ENCODE measurements around the gene TBRG1. TPM values are rescaled to one million over a fixed set of nuclear protein-coding genes. Genes with fewer than 3 reads are reported as not detected.

Gene TBRG1
- total and polyA plus RNA-seq, 2 of the 4 experiments (the other 2 are of a cell fraction): 13.3 to 23.2 TPM

GRCh38 chr11:124648610-124649009, 25.9 kb downstream of the TBRG1 start:
- no peaks in the 10 kb centered on the region for H3K9me3 ChIP-seq (ENCODE audit: control insufficient read depth, insufficient read depth, low read length)
- no peaks in the 10 kb centered on the region for H3K27me3 ChIP-seq (ENCODE audit: control insufficient read depth, insufficient read depth, low read length)
- no peak overlapping the region for H3K23ac ChIP-seq (ENCODE audit: low read depth, low read length)
- ChIA-PET POLR2A (ENCODE audit: unreplicated experiment) (no interaction called here), CTCF (interaction anchor here (1.0 kb wide), 1 partner anchor 217 kb away, joined by 3 read pairs; the partner anchor contains the start of gene ROBO3)
- H4K91ac ChIP-seq (ENCODE audit: insufficient read depth, low read depth, low read length): no peak overlapping the region
- no peak overlapping the region for H3K4me3 ChIP-seq (ENCODE audit: insufficient read depth, low read depth, low read length)
- no peak overlapping the region for H4K5ac ChIP-seq (ENCODE audit: low read depth, low read length)
- 61% methylated on average over 3 of the region's 6 CpGs; no CpG with 5 or more reads in 1 of the 2 experiments for WGBS, 2 experiments (ENCODE audit: extremely low coverage in 2 of 2, insufficient read length in 1 of 2)
- no peak overlapping the region for H2AK9ac ChIP-seq (replicated peaks; ENCODE audit: low read depth, low read length, poor library complexity)
- no peaks in the 10 kb centered on the region for H3K79me1 ChIP-seq (ENCODE audit: low read depth in 1 of 2, low read length in 2 of 2)
- H3K4me2 ChIP-seq (ENCODE audit: low read depth, low read length): no peak overlapping the region
- no peak overlapping the region for H3K27ac ChIP-seq (ENCODE audit: insufficient read depth, low read length)
- no peak overlapping the region for H4K8ac ChIP-seq (ENCODE audit: low read depth in 2 of 2, low read length in 2 of 2)
- no peak overlapping the region for H3K18ac ChIP-seq (ENCODE audit: low read depth, low read length)
- no peak overlapping the region for H3K56ac ChIP-seq (ENCODE audit: extremely low read depth, insufficient read depth, low read length)
- no peak overlapping the region for H3K9ac ChIP-seq (ENCODE audit: low read depth, low read length)
- DNase-seq: no peak
- TF ChIP-seq MAFK (IDR thresholded peaks at IDR 0.05; ENCODE audit: low read depth, low read length): no peak
- TF ChIP-seq MAZ (IDR thresholded peaks at IDR 0.05; ENCODE audit: borderline replicate concordance, low read depth, low read length): no peak
- no peak for TF ChIP-seq CEBPB (IDR thresholded peaks at IDR 0.05; ENCODE audit: low read depth, low read length)
- TF ChIP-seq MXI1 (IDR thresholded peaks at IDR 0.05; ENCODE audit: borderline replicate concordance, low read depth, low read length): no peak
- no peak for TF ChIP-seq USF2 (IDR thresholded peaks at IDR 0.05; ENCODE audit: low read depth, low read length)
- TF ChIP-seq RFX5 (IDR thresholded peaks at IDR 0.05; ENCODE audit: low read depth, low read length): no peak
- TF ChIP-seq SMC3 (IDR thresholded peaks at IDR 0.05; ENCODE audit: low read depth, low read length): no peak
- no peak for TF ChIP-seq NFE2L2 (IDR thresholded peaks at IDR 0.05; ENCODE audit: low read depth, low read length)
- TF ChIP-seq FOS (IDR thresholded peaks at IDR 0.05; ENCODE audit: low read depth, low read length): no peak
- TF ChIP-seq RAD21 (IDR thresholded peaks at IDR 0.05; ENCODE audit: low read length): no peak
- no peak for TF ChIP-seq BHLHE40 (IDR thresholded peaks at IDR 0.05; ENCODE audit: low read depth, low read length)
- BruUV-seq (replicated peaks): no TSS peak
- H3K14ac ChIP-seq (replicated peaks; ENCODE audit: low read depth, low read length): no peak overlapping the region
- H3K4me1 ChIP-seq (ENCODE audit: control insufficient read depth, insufficient read depth, low read length): peaks cover 2% of the 10 kb centered on the region; the same call in 1 of the 2 replicates
- no peaks in the 10 kb centered on the region for H4K20me1 ChIP-seq (ENCODE audit: insufficient read depth, low read length)
- H2AK5ac ChIP-seq (ENCODE audit: low read depth, low read length): no peak overlapping the region
- H2AFZ ChIP-seq (replicated peaks; ENCODE audit: low read length, poor library complexity): no peak overlapping the region
- no peak overlapping the region for H3K4ac ChIP-seq (ENCODE audit: low read depth, low read length)
- no peak overlapping the region for H2BK5ac ChIP-seq (ENCODE audit: low read depth, low read length, poor library complexity, severe bottlenecking)
- dilution Hi-C loops (cut with HindIII; ENCODE audit: low sequenced_read_pairs, unreplicated experiment): no loop called here
- peaks cover 3% of the 10 kb centered on the region; the same call in 1 of the 2 replicates for H3K9me1 ChIP-seq (ENCODE audit: insufficient read depth, low read length)
- H2BK120ac ChIP-seq (ENCODE audit: low read depth, low read length): no peak overlapping the region
- intact Hi-C loops (cut with micrococcal nuclease): no loop called here
- no peak for ATAC-seq (ENCODE audit: low read depth)
- in situ Hi-C loops (cut with MboI; ENCODE audit: low sequenced_read_pairs): loop anchor here (10.0 to 25.0 kb wide), 2 partner anchors 186 to 939 kb away; partner anchors contain the start of gene STT3A
- no peak overlapping the region for H2BK15ac ChIP-seq (ENCODE audit: low read depth, low read length)
- 0 out of 2 replicates have a peak, but pooled peaks cover 3% of the 10 kb centered on the region for H3K36me3 ChIP-seq (ENCODE audit: control insufficient read depth, insufficient read depth, low read length)
- H2BK20ac ChIP-seq (ENCODE audit: low read depth, low read length): no peak overlapping the region
